ENCODE measurements around the gene FGF19.

Gene FGF19

GRCh38 chr11:69705351-69705811, 1.6 kb upstream of the FGF19 start:
- ChIA-PET POLR2A (no interaction called here), CTCF (no interaction called here)
- DNase-seq (ENCODE audit: extremely low spot score): no peak
- TF ChIP-seq PKNOX1 (IDR thresholded peaks at IDR 0.05) (peak; percentile 40; the same call in 1 of the 2 replicates), ARNT (IDR thresholded peaks at IDR 0.05) (no peak), TARDBP (IDR thresholded peaks at IDR 0.05) (no peak), ELF4 (IDR thresholded peaks at IDR 0.05) (no peak)

- no peak for TF ChIP-seq CTBP1 (IDR thresholded peaks at IDR 0.05; ENCODE audit: borderline replicate concordance)
- TF ChIP-seq NFRKB (IDR thresholded peaks at IDR 0.05): no peak
- no peak for TF ChIP-seq FOXA1 (IDR thresholded peaks at IDR 0.05)
- TF ChIP-seq ZNF384 (IDR thresholded peaks at IDR 0.05): no peak
- no peak for TF ChIP-seq FOXK2 (IDR thresholded peaks at IDR 0.05)
- TF ChIP-seq L3MBTL2 (conservative IDR thresholded peaks at IDR 0.05): no peak
- no peak for TF ChIP-seq TARDBP (IDR thresholded peaks at IDR 0.05)
- no peak for TF ChIP-seq PKNOX1 (IDR thresholded peaks at IDR 0.05)
- no peak for TF ChIP-seq FOXM1 (IDR thresholded peaks at IDR 0.05; ENCODE audit: borderline replicate concordance)
- TF ChIP-seq SUZ12 (IDR thresholded peaks at IDR 0.05): no peak
- no peak for TF ChIP-seq BHLHE40 (IDR thresholded peaks at IDR 0.05; ENCODE audit: borderline replicate concordance)
- TF ChIP-seq LEF1 (IDR thresholded peaks at IDR 0.05; ENCODE audit: borderline replicate concordance): no peak
- no peak for TF ChIP-seq SP1 (IDR thresholded peaks at IDR 0.05)
- TF ChIP-seq HDGF (IDR thresholded peaks at IDR 0.05; ENCODE audit: borderline replicate concordance): no peak
- CTCF ChIA-PET: interaction anchor here (0.5 to 1.0 kb wide), 4 partner anchors 35 to 228 kb away, joined by 3 read pairs; no protein-coding TSS in a partner anchor
- POLR2A ChIA-PET: interaction anchor here (0.6 kb wide), 1 partner anchor 185 kb away, joined by 3 read pairs; no protein-coding TSS in a partner anchor
- peak; percentile 84 for DNase-seq (ENCODE audit: extremely low spot score)
These were observed 859 bp upstream of the FGF19 start for GRCh38 chr11:69704508-69705253.

- ChIA-PET CTCF (interaction anchor here (0.6 kb wide), 1 partner anchor 493 kb away, joined by 3 read pairs; no protein-coding TSS in a partner anchor), POLR2A (no interaction called here)
- DNase-seq (ENCODE audit: extremely low spot score): no peak
- no peak for TF ChIP-seq FOXK2 (IDR thresholded peaks at IDR 0.05)
- no peak for TF ChIP-seq NFRKB (IDR thresholded peaks at IDR 0.05)
- TF ChIP-seq ARNT (IDR thresholded peaks at IDR 0.05): no peak
- no peak for TF ChIP-seq PKNOX1 (IDR thresholded peaks at IDR 0.05)
- no peak for TF ChIP-seq TARDBP (IDR thresholded peaks at IDR 0.05)
- no peak for TF ChIP-seq FOXM1 (IDR thresholded peaks at IDR 0.05; ENCODE audit: borderline replicate concordance)
- no peak for TF ChIP-seq SUZ12 (IDR thresholded peaks at IDR 0.05)
- no peak for TF ChIP-seq FOXA1 (IDR thresholded peaks at IDR 0.05)
- TF ChIP-seq CTBP1 (IDR thresholded peaks at IDR 0.05; ENCODE audit: borderline replicate concordance): no peak
- TF ChIP-seq HDGF (IDR thresholded peaks at IDR 0.05; ENCODE audit: borderline replicate concordance): no peak
- TF ChIP-seq L3MBTL2 (conservative IDR thresholded peaks at IDR 0.05): no peak
- TF ChIP-seq LEF1 (IDR thresholded peaks at IDR 0.05; ENCODE audit: borderline replicate concordance): no peak
- no peak for TF ChIP-seq BHLHE40 (IDR thresholded peaks at IDR 0.05; ENCODE audit: borderline replicate concordance)
- no peak for TF ChIP-seq ELF4 (IDR thresholded peaks at IDR 0.05)
- no peak for TF ChIP-seq SP1 (IDR thresholded peaks at IDR 0.05)
- no peak for TF ChIP-seq ZNF384 (IDR thresholded peaks at IDR 0.05)
These were observed 412 bp downstream of the FGF19 start for GRCh38 chr11:69703453-69703767.

GRCh38 chr11:69702769-69703452, 911 bp downstream of the FGF19 start:
- POLR2A ChIA-PET: no interaction called here
- CTCF ChIA-PET: interaction anchor here (0.6 kb wide), 1 partner anchor 494 kb away, joined by 3 read pairs; no protein-coding TSS in a partner anchor
- TF ChIP-seq BHLHE40 (IDR thresholded peaks at IDR 0.05; ENCODE audit: borderline replicate concordance) (no peak), HDGF (IDR thresholded peaks at IDR 0.05; ENCODE audit: borderline replicate concordance) (no peak), ELF4 (IDR thresholded peaks at IDR 0.05) (no peak), NFRKB (IDR thresholded peaks at IDR 0.05) (no peak), L3MBTL2 (conservative IDR thresholded peaks at IDR 0.05) (no peak), LEF1 (IDR thresholded peaks at IDR 0.05; ENCODE audit: borderline replicate concordance) (no peak), ZNF384 (IDR thresholded peaks at IDR 0.05) (no peak), FOXK2 (IDR thresholded peaks at IDR 0.05) (no peak), CTBP1 (IDR thresholded peaks at IDR 0.05; ENCODE audit: borderline replicate concordance) (no peak), PKNOX1 (IDR thresholded peaks at IDR 0.05) (no peak), SUZ12 (IDR thresholded peaks at IDR 0.05) (no peak), FOXA1 (IDR thresholded peaks at IDR 0.05) (no peak), FOXM1 (IDR thresholded peaks at IDR 0.05; ENCODE audit: borderline replicate concordance) (no peak), ARNT (IDR thresholded peaks at IDR 0.05) (no peak), SP1 (IDR thresholded peaks at IDR 0.05) (no peak)
- no peak for DNase-seq (ENCODE audit: extremely low spot score)

DNA sequence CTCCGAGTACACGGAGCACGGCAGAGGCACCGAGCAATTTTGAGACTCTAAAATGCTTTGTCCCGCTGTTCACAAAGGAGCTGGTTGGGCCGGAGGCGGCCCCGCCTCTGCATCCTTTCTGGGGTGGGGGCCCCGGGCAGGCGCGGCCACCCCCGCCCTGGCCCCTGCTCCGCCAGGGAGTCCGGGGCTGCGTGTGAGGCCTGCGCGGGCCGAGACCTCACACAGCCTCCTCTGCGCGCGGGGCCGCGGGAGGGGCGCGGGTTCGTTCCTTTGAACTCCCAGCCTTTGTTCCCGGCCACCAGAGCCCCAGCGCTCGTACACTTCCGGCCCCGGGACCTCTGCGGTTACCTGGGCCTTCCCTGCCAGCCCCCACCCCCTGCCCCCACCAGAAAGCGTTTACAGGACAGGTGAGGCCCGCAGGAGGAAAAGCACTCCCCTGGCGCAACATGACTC, 1.6 kb downstream of the FGF19 start:
- no peak for DNase-seq (ENCODE audit: extremely low spot score)
- TF ChIP-seq ARNT (IDR thresholded peaks at IDR 0.05) (no peak), L3MBTL2 (conservative IDR thresholded peaks at IDR 0.05) (no peak), SUZ12 (IDR thresholded peaks at IDR 0.05) (no peak), TARDBP (IDR thresholded peaks at IDR 0.05) (no peak), FOXM1 (IDR thresholded peaks at IDR 0.05; ENCODE audit: borderline replicate concordance) (no peak), HDGF (IDR thresholded peaks at IDR 0.05; ENCODE audit: borderline replicate concordance) (no peak), ZNF384 (IDR thresholded peaks at IDR 0.05) (no peak), SP1 (IDR thresholded peaks at IDR 0.05) (no peak), PKNOX1 (IDR thresholded peaks at IDR 0.05) (no peak), LEF1 (IDR thresholded peaks at IDR 0.05; ENCODE audit: borderline replicate concordance) (no peak), NFRKB (IDR thresholded peaks at IDR 0.05) (no peak), CTBP1 (IDR thresholded peaks at IDR 0.05; ENCODE audit: borderline replicate concordance) (no peak), ELF4 (IDR thresholded peaks at IDR 0.05) (no peak), BHLHE40 (IDR thresholded peaks at IDR 0.05; ENCODE audit: borderline replicate concordance) (no peak), FOXK2 (IDR thresholded peaks at IDR 0.05) (no peak), FOXA1 (IDR thresholded peaks at IDR 0.05) (no peak)
- ChIA-PET POLR2A (no interaction called here), CTCF (no interaction called here)

All from HEK293T (cell line).